HG02852 (cell line): ENCODE measurements around the gene SUSD1.
"Not testable (repeated sequence)": the region's sequence is repeated elsewhere in the genome, so short reads cannot be mapped to it uniquely, and the experiment has no call there.

Source experiments
- ATAC-seq: cut with Tn5 transposase; IDR thresholded peaks from one replicate; pipeline ENCODE4 v1.9.1; 2021; ENCODE audit warnings: mild to moderate bottlenecking, moderate library complexity; ENCODE audit not compliant: unreplicated experiment

The SUSD1 gene

DNA sequence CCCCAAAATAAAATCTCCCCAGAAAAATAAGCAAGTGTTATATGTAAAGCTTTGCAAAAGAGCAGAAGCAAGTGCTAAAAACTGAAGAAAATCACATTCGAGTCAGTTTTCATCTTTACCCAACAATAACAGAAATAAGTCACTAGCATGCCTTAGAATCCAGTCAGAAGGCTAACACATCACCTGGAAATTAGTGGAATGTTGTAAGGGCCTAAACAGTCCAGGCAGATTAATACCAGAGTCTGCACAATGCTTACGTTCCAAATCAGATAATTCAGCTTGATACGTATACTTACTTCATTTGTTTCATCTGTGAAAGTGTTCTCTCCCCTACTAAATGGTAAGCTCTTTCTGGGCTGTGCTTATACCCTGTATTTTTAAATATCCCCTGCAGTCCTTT, 42.7 kb downstream of the SUSD1 start:
- ATAC-seq: no peak

DNA sequence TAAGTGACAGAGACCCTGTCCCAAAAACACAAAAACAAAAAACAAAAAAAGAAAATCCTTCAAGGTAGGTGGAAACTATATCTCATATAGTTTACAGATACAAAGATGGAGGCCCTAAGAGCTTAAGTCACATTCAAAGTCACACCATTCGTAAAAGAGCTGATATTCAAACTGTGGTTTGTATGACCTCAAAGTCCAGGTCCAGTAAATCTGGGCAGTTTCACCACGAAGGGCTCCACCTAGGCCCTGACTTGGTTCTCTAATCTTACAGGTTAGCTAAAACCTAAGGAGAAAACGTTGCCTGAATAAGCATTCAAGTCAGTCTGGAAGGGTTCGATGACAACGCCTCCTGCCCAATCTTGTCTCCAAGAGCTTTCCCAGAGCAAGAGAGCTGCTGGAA, 44.1 kb downstream of the SUSD1 start:
- ATAC-seq: no peak

DNA sequence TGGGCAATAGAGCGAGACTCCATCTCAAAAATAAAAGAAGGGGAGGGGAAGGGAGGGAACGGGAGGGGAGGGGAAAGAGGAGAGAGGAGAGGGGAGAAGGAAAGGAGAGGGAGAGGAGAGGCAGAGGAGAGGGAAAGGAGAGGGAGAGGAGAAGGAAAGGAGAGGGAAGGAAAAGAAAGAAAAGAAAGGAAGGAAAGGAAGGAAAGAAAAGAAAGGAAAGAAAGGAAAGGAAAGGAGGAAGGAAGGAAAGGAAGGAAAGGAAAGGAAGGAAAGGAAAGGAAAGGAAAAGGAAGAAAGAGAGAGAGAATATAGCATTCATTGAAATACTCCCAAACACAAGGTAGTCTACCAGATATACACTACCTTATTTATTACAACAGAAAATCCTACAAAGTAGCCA, 44.8 kb downstream of the SUSD1 start:
- ATAC-seq: no peak

DNA sequence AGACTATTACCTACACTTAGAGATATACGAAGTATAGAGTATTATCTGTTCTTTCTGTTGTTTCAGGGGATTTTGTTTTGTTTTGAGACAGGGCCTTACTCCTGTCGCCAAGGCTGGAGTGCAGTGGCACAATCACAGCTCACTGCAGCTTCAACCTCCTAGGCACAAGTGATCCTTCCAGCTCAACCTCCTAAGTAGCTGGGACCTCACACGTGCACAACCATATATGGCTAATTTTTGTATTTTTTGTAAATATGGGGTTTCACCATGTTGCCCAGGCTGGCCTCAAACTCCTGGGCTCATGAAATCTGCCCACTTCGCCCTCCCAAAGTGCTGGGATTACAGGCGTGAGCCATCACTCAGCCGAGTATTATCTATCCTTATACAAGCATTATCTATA, 45.9 kb downstream of the SUSD1 start:
- no peak for ATAC-seq

GRCh38 chr9:112128399-112128798, 46.7 kb downstream of the SUSD1 start:
- not testable (repeated sequence) for ATAC-seq

- ATAC-seq: no peak
Observed at GRCh38 chr9:112127281-112127680, 47.8 kb downstream of the SUSD1 start.

GRCh38 chr9:112125951-112126388, 49.1 kb downstream of the SUSD1 start:
- no peak for ATAC-seq

- ATAC-seq: no peak
Observed at GRCh38 chr9:112124156-112124555, 50.9 kb downstream of the SUSD1 start.

DNA sequence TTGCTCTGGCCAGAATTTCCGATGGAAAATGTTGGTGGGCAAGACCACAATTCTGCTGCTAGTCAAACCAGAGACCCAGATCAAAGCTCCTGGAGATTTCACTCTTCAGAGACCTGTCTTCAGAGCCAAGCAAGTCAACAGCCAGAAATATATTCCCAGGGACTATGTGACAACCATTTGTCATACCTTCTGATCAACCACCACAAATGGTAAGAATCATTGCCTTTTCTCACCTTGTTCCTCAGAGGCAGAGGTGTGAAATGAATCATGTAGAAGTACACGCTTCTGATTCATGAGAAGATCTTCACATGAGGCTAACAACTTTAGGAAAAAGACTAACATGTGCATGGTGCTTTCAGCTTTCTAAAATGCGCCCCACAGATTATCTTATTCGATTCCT, 53.5 kb downstream of the SUSD1 start:
- no peak for ATAC-seq

DNA sequence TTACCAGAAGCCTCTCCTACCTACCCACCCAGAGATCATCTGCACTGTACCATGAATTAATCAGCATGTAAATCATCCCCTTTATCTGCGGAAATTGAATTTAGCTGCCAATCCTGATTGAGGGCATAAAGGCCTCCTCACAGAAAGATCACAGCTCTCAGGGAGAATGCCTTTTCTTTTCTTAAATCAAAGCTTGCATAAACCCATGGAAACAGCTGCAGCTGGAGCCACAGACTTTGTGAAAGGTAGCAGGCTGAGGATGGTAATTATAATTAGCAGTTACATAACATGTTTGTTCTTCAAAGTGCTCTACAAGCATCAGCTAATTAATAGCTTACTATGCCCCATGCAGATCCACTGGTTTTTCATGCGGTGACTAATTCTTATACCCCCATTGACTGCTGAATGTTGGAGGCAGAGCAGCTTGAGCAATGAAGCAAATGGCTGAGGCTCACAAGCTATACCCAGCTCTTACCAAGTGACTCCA, 54.6 kb downstream of the SUSD1 start:
- no peak for ATAC-seq

GRCh38 chr9:112120030-112120341, 55.1 kb downstream of the SUSD1 start:
- ATAC-seq: no peak

DNA sequence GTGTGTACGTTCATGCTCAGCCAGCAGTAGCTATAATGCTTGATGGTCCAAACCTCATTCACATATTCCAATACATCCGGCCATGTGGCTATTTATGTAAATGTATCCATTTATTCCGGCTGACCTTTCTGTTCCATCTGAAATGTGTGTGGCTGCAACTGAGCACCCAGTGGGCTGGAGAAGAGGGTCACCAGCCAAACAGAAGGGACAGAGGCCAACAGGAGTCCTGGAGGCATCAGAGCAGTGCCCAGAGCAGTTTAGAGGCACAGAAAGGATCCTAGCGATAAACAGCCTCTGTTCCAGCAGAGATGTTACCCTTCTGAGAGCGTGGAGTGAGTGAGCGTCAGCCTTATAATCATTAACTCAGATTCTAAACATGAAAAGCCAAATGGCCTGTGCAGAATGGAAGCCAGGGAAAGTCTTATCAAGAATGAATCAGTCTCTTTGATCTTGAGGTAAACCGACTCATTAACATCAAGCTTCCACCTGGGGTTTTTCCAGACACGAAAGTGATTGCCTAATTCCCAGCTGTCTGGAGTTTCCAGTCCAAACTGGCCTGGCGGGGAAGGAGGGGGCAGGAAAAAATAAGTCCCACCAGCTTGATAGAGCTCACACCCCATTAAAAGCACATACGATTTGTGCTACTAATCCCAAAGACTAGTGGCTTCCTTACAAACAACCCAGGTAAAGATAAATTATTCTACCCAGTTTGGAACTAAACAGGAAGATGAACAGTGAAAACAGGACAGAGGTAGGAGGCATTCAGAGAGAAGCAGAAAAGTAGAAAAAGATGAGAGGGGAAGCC, 55.7 kb downstream of the SUSD1 start:
- no peak for ATAC-seq

DNA sequence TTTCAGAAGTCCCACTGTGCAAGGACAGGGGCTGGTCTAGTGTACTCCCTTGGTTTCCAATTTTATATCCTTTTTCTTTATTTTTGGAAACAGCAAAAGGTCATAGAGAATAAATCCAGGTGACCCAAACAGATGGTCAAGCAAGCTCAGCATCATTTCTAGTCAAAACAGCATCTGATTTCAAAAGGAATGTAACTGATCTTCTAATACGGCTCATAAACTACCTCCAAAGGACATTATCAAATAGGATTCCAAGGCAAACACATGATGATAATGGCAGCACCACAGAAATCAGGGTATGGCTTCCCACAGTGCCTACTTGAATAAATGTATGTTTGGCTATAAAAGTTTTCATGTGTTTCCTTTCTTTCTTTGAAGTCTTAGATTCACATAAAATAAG, 57.1 kb downstream of the SUSD1 start:
- ATAC-seq: no peak

- no peak for ATAC-seq
Observed at GRCh38 chr9:112115970-112116753, 58.9 kb downstream of the SUSD1 start.

- no peak for ATAC-seq
Observed at GRCh38 chr9:112115109-112115508, 60.0 kb downstream of the SUSD1 start.

GRCh38 chr9:112112941-112113681, 62.0 kb downstream of the SUSD1 start:
- no peak for ATAC-seq

- ATAC-seq: no peak
Observed at GRCh38 chr9:112112519-112112918, 62.6 kb downstream of the SUSD1 start.

DNA sequence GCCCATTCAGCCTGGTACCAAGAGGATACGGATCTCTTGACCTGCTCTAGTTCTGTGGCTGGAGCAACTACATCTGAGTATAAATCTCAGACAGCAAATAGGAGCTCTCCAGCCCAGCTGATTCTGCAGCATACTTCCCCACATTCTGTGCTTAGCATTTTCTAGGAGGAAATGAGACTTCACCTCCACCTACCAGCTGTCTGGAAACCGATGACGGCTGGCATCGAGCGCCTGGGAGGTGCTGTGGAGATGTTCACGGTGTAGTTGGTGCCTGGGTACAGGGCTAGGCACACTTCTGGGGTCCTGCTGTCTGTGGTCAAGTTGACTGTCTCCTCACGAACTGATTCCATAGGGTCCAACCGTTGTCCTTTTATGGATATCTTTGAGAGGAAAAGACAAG, 63.6 kb downstream of the SUSD1 start:
- ATAC-seq: no peak

DNA sequence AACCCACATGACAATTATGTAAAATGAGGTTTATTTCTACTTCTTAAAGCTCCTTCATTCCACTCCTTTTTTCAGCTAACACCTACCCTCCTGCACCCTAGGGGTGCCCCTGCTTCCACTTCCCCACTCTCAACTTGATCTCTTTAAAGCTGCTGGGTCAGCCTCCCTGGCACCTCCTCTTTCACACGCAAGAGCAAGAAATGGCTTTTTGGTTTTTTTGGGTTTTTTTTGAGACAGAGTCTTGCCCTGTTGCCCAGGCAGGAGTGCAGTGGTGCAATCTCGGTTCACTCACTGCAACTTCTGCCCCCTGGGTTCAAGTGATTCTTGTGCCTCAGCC, 64.4 kb downstream of the SUSD1 start:
- ATAC-seq: no peak

GRCh38 chr9:112110094-112110776, 64.9 kb downstream of the SUSD1 start:
- no peak for ATAC-seq

DNA sequence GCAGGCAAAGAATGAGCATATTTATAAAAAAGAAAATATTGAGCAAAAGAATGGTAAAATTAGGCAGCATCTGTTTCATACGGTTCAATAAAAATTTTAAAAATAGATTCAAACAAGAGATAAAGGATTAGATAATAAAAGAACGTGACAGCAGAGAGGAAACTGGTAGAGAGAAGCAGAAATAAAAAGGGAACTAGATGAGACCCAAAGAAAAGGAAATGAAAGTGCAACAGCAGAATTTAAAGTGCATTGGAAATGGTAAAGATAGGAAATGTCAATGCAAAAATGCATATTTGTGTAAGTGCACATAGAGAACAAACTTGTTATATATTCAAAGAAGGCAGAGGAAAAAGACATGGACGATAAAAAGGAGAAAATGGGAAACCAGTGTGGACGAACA, 70.2 kb downstream of the SUSD1 start:
- ATAC-seq: no peak
